Measurements from ENCODE around the gene PRMT1. TPM values are rescaled to one million over a fixed set of nuclear protein-coding genes. Genes with fewer than 3 reads are reported as not detected.
"Not testable (repeated sequence)": the region's sequence is repeated elsewhere in the genome, so short reads cannot be mapped to it uniquely, and the experiment has no call there.

Gene PRMT1
- total RNA-seq, 4 donors from 2014 or later = 46.9 to 185 (median 80.0) TPM

DNA sequence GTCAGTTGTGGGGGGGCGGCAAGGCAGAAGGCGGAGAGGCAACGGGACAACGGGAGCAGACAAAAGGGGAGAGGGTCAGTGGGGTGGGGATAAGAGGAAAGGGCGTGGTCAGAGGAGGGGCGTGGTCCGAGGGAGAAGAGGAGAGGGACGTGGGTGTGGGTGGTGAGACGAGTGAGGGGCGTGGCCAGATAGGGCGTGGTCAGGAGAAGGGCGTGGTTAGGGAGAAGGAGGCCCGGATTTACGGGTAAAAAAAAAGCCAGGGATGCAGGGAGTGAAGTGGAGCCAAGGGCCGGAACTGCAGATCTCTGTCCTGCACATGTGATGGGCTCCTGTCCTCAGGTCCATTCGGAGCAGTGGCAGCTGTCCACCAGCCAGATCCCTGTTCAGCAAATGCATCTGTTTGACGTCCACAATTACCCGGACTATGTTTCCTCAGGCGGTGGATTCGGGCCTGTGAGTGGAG, 35.4 kb downstream of the PRMT1 start:
- Histone ChIP-seq H3K27me3 (no peaks in the 10 kb centered on the region), H3K4me1 (no peaks in the 10 kb centered on the region), H3K27ac (no peak overlapping the region), H3K4me3 (no peak overlapping the region), H3K9me3 (no peaks in the 10 kb centered on the region), H3K36me3 (no peaks in the 10 kb centered on the region)
- TF ChIP-seq, protein P1, sequence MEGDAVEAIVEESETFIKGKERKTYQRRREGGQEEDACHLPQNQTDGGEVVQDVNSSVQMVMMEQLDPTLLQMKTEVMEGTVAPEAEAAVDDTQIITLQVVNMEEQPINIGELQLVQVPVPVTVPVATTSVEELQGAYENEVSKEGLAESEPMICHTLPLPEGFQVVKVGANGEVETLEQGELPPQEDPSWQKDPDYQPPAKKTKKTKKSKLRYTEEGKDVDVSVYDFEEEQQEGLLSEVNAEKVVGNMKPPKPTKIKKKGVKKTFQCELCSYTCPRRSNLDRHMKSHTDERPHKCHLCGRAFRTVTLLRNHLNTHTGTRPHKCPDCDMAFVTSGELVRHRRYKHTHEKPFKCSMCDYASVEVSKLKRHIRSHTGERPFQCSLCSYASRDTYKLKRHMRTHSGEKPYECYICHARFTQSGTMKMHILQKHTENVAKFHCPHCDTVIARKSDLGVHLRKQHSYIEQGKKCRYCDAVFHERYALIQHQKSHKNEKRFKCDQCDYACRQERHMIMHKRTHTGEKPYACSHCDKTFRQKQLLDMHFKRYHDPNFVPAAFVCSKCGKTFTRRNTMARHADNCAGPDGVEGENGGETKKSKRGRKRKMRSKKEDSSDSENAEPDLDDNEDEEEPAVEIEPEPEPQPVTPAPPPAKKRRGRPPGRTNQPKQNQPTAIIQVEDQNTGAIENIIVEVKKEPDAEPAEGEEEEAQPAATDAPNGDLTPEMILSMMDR (IDR thresholded peaks at IDR 0.05) = no peak
- TF ChIP-seq POLR2A (IDR thresholded peaks at IDR 0.05) = no peak
- DNase-seq = no peak

DNA sequence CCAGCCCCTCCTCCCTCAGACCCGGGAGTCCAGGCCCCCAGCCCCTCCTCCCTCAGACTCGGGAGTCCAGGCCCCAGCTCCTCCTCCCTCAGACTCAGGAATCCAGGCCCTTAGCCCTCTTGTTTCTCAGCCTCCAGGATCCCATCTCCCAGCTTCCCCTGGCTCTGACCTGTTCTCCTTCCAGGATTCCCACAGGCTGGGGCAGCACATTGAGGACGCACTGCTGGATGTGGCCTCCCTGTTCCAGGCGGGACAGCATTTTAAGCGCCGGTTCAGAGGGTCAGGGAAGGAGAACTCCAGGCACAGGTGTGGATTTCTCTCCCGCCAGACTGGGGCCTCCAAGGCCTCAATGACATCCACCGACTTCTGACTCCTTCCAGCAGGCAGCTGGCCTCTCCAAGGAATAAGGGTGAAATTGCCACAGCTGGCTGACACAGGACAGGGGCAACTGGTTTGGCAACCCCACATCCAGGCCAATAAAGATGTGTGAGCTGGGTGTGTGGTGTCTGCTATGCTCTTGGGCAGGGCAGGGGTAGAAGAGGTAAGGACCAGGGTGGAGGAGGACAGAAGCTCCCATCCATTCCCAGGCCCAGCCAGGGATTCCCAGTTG, 36.3 kb downstream of the PRMT1 start:
- Histone ChIP-seq H3K27me3 (no peaks in the 10 kb centered on the region), H3K27ac (no peak overlapping the region), H3K4me1 (no peaks in the 10 kb centered on the region), H3K9me3 (no peaks in the 10 kb centered on the region), H3K36me3 (no peaks in the 10 kb centered on the region), H3K4me3 (no peak overlapping the region)
- DNase-seq = no peak
- TF ChIP-seq, protein P1 (IDR thresholded peaks at IDR 0.05) = no peak
- no peak for TF ChIP-seq POLR2A (IDR thresholded peaks at IDR 0.05)

DNA sequence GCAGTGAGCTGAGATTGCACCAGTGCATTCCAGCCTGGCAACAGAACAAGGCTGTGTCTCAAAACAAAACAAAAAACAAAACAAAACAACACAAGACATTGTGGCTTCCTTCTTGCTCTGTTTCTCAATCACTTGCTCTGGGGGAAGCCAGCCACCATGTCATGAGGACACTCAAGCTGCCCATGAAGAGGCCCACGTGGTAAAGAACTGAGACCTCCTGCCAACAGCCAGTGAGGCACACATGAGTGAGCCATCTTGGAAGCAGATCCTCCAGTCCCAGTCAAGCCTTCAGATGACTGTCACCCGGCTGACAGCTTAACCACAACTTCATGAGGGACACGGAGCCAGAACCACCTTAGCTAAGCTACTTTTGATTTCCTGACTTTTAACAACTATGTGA, 39.1 kb downstream of the PRMT1 start:
- no peak for DNase-seq
- Histone ChIP-seq H3K9me3 (no peaks in the 10 kb centered on the region), H3K27ac (no peak overlapping the region), H3K4me1 (no peaks in the 10 kb centered on the region), H3K36me3 (no peaks in the 10 kb centered on the region), H3K27me3 (no peaks in the 10 kb centered on the region), H3K4me3 (no peak overlapping the region)
- TF ChIP-seq, protein P1 (IDR thresholded peaks at IDR 0.05) = no peak
- TF ChIP-seq POLR2A (IDR thresholded peaks at IDR 0.05) = no peak

DNA sequence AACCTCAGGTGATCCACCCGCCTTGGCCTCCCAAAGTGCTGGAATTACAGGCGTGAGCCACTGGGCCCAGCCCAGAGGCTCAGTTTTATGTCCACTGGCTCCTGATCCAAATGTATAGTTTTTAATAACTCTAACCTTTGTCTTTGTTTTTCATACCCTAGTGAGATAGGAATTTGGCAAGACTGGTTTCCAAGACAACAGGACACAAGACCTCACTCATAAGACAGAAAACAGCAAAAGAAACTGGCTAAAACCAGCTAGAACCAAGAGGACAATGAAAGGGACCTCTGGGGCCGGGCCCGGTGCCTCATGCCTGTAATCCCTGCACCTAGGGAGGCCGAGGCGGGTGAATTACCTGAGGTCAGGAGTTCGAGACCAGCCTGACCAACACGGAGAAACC, 41.4 kb downstream of the PRMT1 start:
- H3K27ac ChIP-seq = no peak overlapping the region
- no peaks in the 10 kb centered on the region for H3K4me1 ChIP-seq
- TF ChIP-seq, protein P1 (IDR thresholded peaks at IDR 0.05) = no peak
- no peak for TF ChIP-seq POLR2A (IDR thresholded peaks at IDR 0.05)
- H3K9me3 ChIP-seq = no peaks in the 10 kb centered on the region
- DNase-seq = no peak
- H3K4me3 ChIP-seq = no peak overlapping the region
- H3K36me3 ChIP-seq = no peaks in the 10 kb centered on the region
- no peaks in the 10 kb centered on the region for H3K27me3 ChIP-seq

DNA sequence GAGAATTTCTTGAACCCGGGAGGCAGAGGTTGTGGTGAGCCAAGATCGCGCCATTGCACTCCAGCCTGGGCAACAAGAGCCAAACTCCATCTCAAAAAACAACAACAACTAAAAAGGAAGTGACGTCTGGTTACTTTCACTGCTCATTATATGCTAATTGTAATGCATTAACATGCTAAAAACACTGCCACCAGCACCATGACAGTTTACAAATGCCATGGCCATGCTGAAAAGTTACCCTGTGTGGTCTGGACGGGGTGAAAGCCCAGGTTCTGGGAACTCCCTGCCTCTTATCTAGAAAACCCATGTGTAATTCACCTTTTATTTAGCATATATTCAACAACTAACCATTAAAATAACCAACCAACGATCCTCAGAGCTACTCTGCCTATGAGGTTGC, 41.9 kb downstream of the PRMT1 start:
- no peak for TF ChIP-seq POLR2A (IDR thresholded peaks at IDR 0.05)
- TF ChIP-seq, protein P1 (IDR thresholded peaks at IDR 0.05) = no peak
- Histone ChIP-seq H3K4me3 (no peak overlapping the region), H3K27me3 (no peaks in the 10 kb centered on the region), H3K9me3 (no peaks in the 10 kb centered on the region), H3K36me3 (no peaks in the 10 kb centered on the region), H3K4me1 (no peaks in the 10 kb centered on the region), H3K27ac (no peak overlapping the region)
- no peak for DNase-seq

DNA sequence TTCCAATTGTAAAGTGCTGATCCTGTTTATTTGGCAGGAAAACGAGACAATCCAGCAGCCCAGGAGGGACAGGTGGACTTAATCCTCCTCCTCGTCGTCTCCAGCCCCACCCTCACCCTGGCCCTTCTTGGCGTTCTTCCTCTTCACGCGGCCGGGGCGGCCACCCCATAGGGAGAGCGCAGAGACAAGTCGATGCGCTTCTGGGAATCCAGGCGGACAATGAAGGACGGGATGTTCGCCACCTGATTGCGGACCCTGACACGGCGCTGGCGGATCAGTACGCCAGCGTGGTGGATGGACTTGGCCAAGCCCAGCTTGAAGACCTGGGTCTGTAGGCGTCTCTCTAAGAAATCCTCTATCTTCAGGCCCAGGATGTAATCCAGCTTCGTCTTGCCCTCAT, 42.3 kb downstream of the PRMT1 start:
- not testable (repeated sequence) for H3K9me3 ChIP-seq, H3K27me3 ChIP-seq, H3K4me1 ChIP-seq, H3K36me3 ChIP-seq, DNase-seq, H3K4me3 ChIP-seq, H3K27ac ChIP-seq

Data from Peyer's patch (tissue), 4 donors.